Left lung (tissue), 14 donors: ENCODE results near the gene ZFP36. TPM values are rescaled to one million over a fixed set of nuclear protein-coding genes. Genes with fewer than 3 reads are reported as not detected.

Experiments used
- ATAC-seq: fragments of 200-7000 bp; cut with Tn5 transposase; one replicate; pipeline ENCODE4 v1.9.1; 2020; ENCODE audit warnings: moderate library complexity
- DNase-seq, 4 donors: peaks; one replicate each; pipeline ENCODE4 v3.0.0-alpha.2; 2013 to 2020
- H3K27ac ChIP-seq, 2 donors: fragments of 200-600 bp; sonication (generic) in 1 of 2; one replicate each; pipeline versions ENCODE4 v1.5.0 to v1.8.0; 2020 to 2021
- H3K27me3 ChIP-seq, 2 donors: fragments of 200-600 bp; sonication (generic) in 1 of 2; one replicate each; pipeline versions ENCODE4 v1.5.0 to v1.8.0; 2020 to 2021
- H3K36me3 ChIP-seq, 2 donors: fragments of 200-600 bp; sonication (generic) in 1 of 2; one replicate each; pipeline versions ENCODE4 v1.5.0 to v1.8.0; 2020 to 2021
- H3K4me1 ChIP-seq, 2 donors: fragments of 200-600 bp; one replicate each; pipeline ENCODE4 v1.8.0; 2021
- H3K4me3 ChIP-seq, 2 donors: fragments of 200-600 bp; sonication (generic) in 1 of 2; one replicate each; pipeline versions ENCODE4 v1.5.0 to v1.8.0; 2020 to 2021; ENCODE audit warnings: mild to moderate bottlenecking in 1 of 2
- H3K9me3 ChIP-seq, 2 donors: fragments of 200-600 bp; sonication (generic) in 1 of 2; one replicate each; pipeline versions ENCODE4 v1.5.0 to v1.8.0; 2020 to 2021
- intact Hi-C, 2 donors: fragments of 100-400 bp; cut with DNase I; formaldehyde crosslinking; loops; one replicate each; pipeline versions ENCODE4 v1.11.2 to v1.14.2; 2022
- long read RNA-seq, 12 donors: library from polyadenylated mRNA in 2 of 12; unstranded in 2 of 12; transcript quantifications; one replicate each; pipeline ENCODE4 v2.0.0 and lab custom pipeline, GENCODE V29; 2019 to 2026
- polyA plus RNA-seq, 6 donors: library from polyadenylated mRNA; unstranded; fragments of 120-200 nt; gene quantifications; one replicate each; pipeline ENCODE4 v1.2.1, GENCODE V29; 2013; ENCODE audit not compliant: insufficient read length in 6 of 6
- total RNA-seq, 2 donors: library from RNA; stranded (reverse); fragmentation: NEBNext Ultra II Directional; extraction: Animal tissue kit (Norgen Biotek cat#: 25700); gene quantifications; one replicate each; pipeline ENCODE4 v1.2.1, GENCODE V29; 2021
- TF ChIP-seq, protein P1 (sequence below), 2 donors: fragments of 200-600 bp; sonication (generic) in 1 of 2; IDR thresholded peaks; one replicate each; pipeline versions ENCODE4 v1.5.0 to v1.8.0; 2021; ENCODE audit warnings: antibody characterized with exemption in 2 of 2
- donor health status: DM: no; HTN: yes; CAD: no.
- donor health status: DM: no; HTN: no; CAD: no.

Gene ZFP36, protein sequence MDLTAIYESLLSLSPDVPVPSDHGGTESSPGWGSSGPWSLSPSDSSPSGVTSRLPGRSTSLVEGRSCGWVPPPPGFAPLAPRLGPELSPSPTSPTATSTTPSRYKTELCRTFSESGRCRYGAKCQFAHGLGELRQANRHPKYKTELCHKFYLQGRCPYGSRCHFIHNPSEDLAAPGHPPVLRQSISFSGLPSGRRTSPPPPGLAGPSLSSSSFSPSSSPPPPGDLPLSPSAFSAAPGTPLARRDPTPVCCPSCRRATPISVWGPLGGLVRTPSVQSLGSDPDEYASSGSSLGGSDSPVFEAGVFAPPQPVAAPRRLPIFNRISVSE
- total RNA-seq (100 to 1,000 TPM; 165 to 172 TPM), polyA plus RNA-seq (100 to 1,000 TPM in 2 of 6 donors, 10 to 100 TPM in 4; 25.4 to 295 (median 91.4) TPM)
- long read RNA-seq, donor 1, transcript ZFP36-203 (2 exons, 1,786 nt) = major isoform, 47 of 69 reads
- long read RNA-seq, donor 1, partial matches to known transcripts = 19 of 69 reads
- long read RNA-seq, donor 1, other reads (novel, unspliced or antisense) = 0 of 69 reads
- long read RNA-seq, donor 2, transcript ZFP36-203 (2 exons, 1,786 nt) = major isoform, 43 of 65 reads
- long read RNA-seq, donor 2, partial matches to known transcripts = 22 of 65 reads
- long read RNA-seq, donor 2, other reads (novel, unspliced or antisense) = 0 of 65 reads
- long read RNA-seq, donor 3, transcript ZFP36-203 (2 exons, 1,786 nt) = major isoform, 22 of 22 reads
- long read RNA-seq, donor 3, partial matches to known transcripts = 0 of 22 reads
- long read RNA-seq, donor 3, other reads (novel, unspliced or antisense) = 0 of 22 reads
- long read RNA-seq, donor 4, transcript ZFP36-203 (2 exons, 1,786 nt) = major isoform, 13 of 26 reads
- long read RNA-seq, donor 4, partial matches to known transcripts = 0 of 26 reads
- long read RNA-seq, donor 4, other reads (novel, unspliced or antisense) = 13 of 26 reads
- long read RNA-seq, donor 5, transcript ZFP36-203 (2 exons, 1,786 nt) = major isoform, 50 of 72 reads
- long read RNA-seq, donor 5, partial matches to known transcripts = 16 of 72 reads
- long read RNA-seq, donor 5, other reads (novel, unspliced or antisense) = 5 of 72 reads
- long read RNA-seq, donor 6, transcript ZFP36-203 (2 exons, 1,786 nt) = major isoform, 54 of 62 reads
- long read RNA-seq, donor 6, partial matches to known transcripts = 0 of 62 reads
- long read RNA-seq, donor 6, other reads (novel, unspliced or antisense) = 8 of 62 reads
- long read RNA-seq, donor 7, partial matches to known transcripts = 0 of 4 reads
- long read RNA-seq, donor 7, other reads (novel, unspliced or antisense) = 0 of 4 reads
- long read RNA-seq, donor 8, transcript ZFP36-203 (2 exons, 1,786 nt) = major isoform, 34 of 35 reads
- long read RNA-seq, donor 8, partial matches to known transcripts = 0 of 35 reads
- long read RNA-seq, donor 8, other reads (novel, unspliced or antisense) = 0 of 35 reads
- long read RNA-seq, donor 9 = 0 reads
- long read RNA-seq, donor 10, partial matches to known transcripts = 0 of 7 reads
- long read RNA-seq, donor 10, other reads (novel, unspliced or antisense) = 4 of 7 reads
- long read RNA-seq, donor 11 = 0 reads
- long read RNA-seq, donor 12, transcript ZFP36-203 (2 exons, 1,786 nt) = major isoform, 36 of 36 reads
- long read RNA-seq, donor 12, partial matches to known transcripts = 0 of 36 reads
- long read RNA-seq, donor 12, other reads (novel, unspliced or antisense) = 0 of 36 reads

DNA sequence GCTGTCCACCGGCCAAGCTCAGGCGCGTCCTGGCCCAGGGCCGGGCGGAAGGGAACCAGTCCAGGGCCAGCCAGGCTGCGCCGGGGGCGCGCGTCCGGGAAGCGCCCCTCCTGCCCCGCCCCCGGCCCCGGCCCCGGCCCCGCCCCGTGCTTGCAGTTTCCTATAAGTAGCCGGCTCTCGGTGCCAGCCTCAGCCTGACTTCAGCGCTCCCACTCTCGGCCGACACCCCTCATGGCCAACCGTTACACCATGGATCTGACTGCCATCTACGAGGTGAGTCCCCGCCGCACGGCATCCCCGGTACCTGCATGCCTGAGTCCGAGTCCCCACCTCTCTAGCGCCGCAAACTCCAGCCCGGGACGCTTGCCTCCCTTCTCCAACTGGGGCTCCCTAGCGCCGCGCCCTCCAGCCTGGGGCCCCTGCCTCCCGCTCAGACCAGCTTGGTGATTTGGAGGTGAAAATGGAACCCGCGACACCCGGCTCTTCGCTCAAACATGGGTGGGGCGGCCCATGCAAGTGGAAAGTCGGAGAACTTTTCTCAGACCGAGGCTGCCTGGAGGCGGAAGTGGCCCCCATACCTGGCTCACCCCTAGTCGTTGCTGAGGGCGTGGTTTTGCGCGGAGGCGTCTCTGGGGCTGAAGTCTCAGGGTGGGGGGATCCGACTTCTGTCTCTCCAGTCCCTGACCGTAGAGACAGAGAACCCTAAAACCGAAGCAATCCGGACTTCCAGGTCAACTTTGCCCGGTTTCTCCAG lies at the start of gene ZFP36:
Gene ZFP36, plus strand, starts transcription at position 192 of the 754 bp plus-strand sequence. Its CDS starts 58 bp downstream, at position 250.
- H3K36me3 ChIP-seq = peaks cover 9 to 21% of the 10 kb centered on the region in 2 donors
- H3K4me1 ChIP-seq = peaks cover 24 to 62% of the 10 kb centered on the region in 2 donors
- DNase-seq = peak; percentile 86 to 96 (median 89)
- intact Hi-C loops = no loop called here
- no peaks in the 10 kb centered on the region for H3K9me3 ChIP-seq
- peak within 1 kb of the TSS; percentile 98 to 100 for H3K27ac ChIP-seq
- no peaks in the 10 kb centered on the region for H3K27me3 ChIP-seq
- peak; percentile 28 for ATAC-seq
- TF ChIP-seq, protein P1, sequence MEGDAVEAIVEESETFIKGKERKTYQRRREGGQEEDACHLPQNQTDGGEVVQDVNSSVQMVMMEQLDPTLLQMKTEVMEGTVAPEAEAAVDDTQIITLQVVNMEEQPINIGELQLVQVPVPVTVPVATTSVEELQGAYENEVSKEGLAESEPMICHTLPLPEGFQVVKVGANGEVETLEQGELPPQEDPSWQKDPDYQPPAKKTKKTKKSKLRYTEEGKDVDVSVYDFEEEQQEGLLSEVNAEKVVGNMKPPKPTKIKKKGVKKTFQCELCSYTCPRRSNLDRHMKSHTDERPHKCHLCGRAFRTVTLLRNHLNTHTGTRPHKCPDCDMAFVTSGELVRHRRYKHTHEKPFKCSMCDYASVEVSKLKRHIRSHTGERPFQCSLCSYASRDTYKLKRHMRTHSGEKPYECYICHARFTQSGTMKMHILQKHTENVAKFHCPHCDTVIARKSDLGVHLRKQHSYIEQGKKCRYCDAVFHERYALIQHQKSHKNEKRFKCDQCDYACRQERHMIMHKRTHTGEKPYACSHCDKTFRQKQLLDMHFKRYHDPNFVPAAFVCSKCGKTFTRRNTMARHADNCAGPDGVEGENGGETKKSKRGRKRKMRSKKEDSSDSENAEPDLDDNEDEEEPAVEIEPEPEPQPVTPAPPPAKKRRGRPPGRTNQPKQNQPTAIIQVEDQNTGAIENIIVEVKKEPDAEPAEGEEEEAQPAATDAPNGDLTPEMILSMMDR (IDR thresholded peaks at IDR 0.05) = no peak
- H3K4me3 ChIP-seq = peak within 1 kb of the TSS; percentile 99 to 100

DNA sequence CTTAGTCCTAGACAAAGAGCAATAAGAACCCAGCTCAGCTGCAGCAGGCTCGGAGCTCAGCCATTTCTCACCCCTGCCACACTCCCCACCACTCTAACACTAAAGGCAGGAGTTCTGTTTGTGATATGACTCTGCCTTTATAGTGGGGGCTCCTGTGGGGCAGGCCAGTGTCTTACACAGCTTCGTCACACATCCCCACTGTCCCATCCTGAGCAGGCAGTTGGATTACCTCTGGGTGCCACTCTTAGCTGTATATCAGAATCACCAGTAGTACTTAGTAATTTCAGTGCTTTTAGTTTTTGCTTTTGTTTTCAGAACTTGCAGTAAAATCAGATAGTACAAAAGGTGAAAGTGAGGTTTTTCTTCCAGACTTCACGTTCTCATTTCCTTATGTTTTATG lies 47.6 kb upstream of the ZFP36 start:
- TF ChIP-seq, protein P1 (IDR thresholded peaks at IDR 0.05) = no peak
- Histone ChIP-seq H3K36me3 (peaks cover 0 to 100% of the 10 kb centered on the region in 2 donors), H3K27me3 (no peaks in the 10 kb centered on the region), H3K9me3 (no peaks in the 10 kb centered on the region), H3K4me3 (no peak overlapping the region), H3K27ac (no peak overlapping the region), H3K4me1 (peaks cover 8 to 9% of the 10 kb centered on the region in 2 donors)
- ATAC-seq (no peak), DNase-seq (no peak)
- intact Hi-C loops = no loop called here

DNA sequence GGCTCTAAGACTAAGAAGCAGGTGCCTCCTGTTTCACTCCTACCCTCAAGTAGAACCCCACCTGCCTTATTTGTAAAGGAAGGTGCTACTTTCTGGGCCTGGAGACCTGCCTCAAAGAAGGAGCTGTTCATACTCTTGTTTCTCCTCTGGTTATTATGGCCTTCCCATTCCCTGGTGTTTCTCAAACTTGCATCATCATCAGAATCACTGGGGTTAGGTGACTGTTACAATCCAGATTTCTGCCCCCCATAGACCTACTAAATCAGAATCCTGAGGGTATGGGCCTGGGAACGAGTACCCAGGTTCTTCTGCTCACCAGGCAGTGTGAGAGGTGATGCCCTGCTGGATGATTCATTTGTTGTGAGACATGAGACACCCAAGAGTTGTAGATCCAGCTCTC lies 46.0 kb upstream of the ZFP36 start:
- TF ChIP-seq, protein P1 (IDR thresholded peaks at IDR 0.05) = no peak
- Histone ChIP-seq H3K36me3 (peaks cover 0 to 100% of the 10 kb centered on the region in 2 donors), H3K27me3 (no peaks in the 10 kb centered on the region), H3K4me1 (peaks cover 8 to 9% of the 10 kb centered on the region in 2 donors), H3K9me3 (no peaks in the 10 kb centered on the region), H3K4me3 (no peak overlapping the region), H3K27ac (no peak overlapping the region)
- intact Hi-C loops = no loop called here
- DNase-seq = no peak
- ATAC-seq = no peak
